SJSA1 (cell line): ENCODE results near the gene MAT2B. TPM values are rescaled to one million over a fixed set of nuclear protein-coding genes. Genes with fewer than 3 reads are reported as not detected.

ENCODE experiments used
- DNase-seq, 2 experiments: peaks; one replicate each; pipeline ENCODE4 v3.0.0-alpha.2; 2015 to 2020; ENCODE audit warnings: low spot score in 2 of 2, low read depth in 1 of 2
- H3K27ac ChIP-seq: fragments of 250-450 bp; sonication (Bioruptor Pico); 2 replicates; pipeline ENCODE4 v1.5.1; 2020; ENCODE audit warnings: mild to moderate bottlenecking, moderate library complexity
- H3K27me3 ChIP-seq: fragments of 250-450 bp; sonication (Bioruptor Pico); replicated peaks from 2 replicates; pipeline ENCODE4 v1.5.1; 2020; ENCODE audit warnings: mild to moderate bottlenecking, moderate library complexity
- H3K36me3 ChIP-seq: fragments of 250-450 bp; sonication (Bioruptor Pico); 2 replicates; pipeline ENCODE4 v1.5.1; 2020; ENCODE audit warnings: mild to moderate bottlenecking
- H3K4me1 ChIP-seq: fragments of 250-450 bp; sonication (Bioruptor Pico); replicated peaks from 2 replicates; pipeline ENCODE4 v1.6.1; 2021; ENCODE audit warnings: mild to moderate bottlenecking
- H3K4me3 ChIP-seq: fragments of 250-450 bp; sonication (Bioruptor Pico); 2 replicates; pipeline ENCODE4 v1.5.1; 2020; ENCODE audit warnings: mild to moderate bottlenecking
- H3K9me3 ChIP-seq: fragments of 250-450 bp; sonication (Bioruptor Pico); replicated peaks from 2 replicates; pipeline ENCODE4 v1.5.1; 2020; ENCODE audit warnings: mild to moderate bottlenecking
- total RNA-seq: library from RNA; depleted of rRNA; stranded (reverse); fragments of >200 nt; shearing (Covaris generic); gene quantifications from 2 replicates; pipeline ENCODE4 v1.2.3, GENCODE V29; 2014; rRNA removed

The MAT2B gene
- total RNA-seq, result 64.7 and 97.6 TPM in 2 replicates

GRCh38 chr5:163505368-163506094, at the start of gene MAT2B:
Gene MAT2B (plus strand): TSS chr5:163505619. CDS start chr5:163505687, 68 bp downstream.
- Histone ChIP-seq H3K4me3 (peak within 1 kb of the TSS; percentile 68), H3K27me3 (no peaks in the 10 kb centered on the region), H3K4me1 (peaks cover 11% of the 10 kb centered on the region), H3K27ac (peak within 1 kb of the TSS; percentile 79), H3K9me3 (no peaks in the 10 kb centered on the region), H3K36me3 (no peaks in the 10 kb centered on the region)
- DNase-seq, result peak; percentile 98 to 99

DNA sequence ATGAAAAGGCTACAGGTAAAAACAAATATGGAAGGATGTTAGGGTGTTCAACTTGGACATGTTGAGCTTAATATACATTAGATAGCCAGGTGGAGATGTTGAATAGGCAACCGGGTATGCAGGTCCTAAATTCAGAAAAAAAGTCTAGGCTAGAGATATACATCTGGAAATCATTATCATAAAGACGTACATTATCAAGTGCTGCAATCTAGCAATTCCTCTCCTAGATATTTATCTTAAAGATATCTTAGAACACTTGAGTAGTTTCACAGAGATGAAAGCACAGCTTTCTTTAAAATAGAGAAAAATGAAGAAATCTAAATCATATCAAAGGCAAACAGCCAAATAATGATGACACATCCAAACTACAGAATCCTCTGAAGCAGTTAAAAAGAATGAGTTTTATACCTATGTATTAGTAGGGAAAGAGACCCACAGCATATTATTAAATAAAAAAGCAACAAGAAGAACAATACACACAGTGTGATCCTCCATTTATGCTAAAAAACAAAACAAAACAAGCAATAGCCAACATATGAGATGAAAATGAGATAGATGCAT, 49.3 kb upstream of the MAT2B start:
- DNase-seq, result no peak
- Histone ChIP-seq H3K9me3 (no peaks in the 10 kb centered on the region), H3K36me3 (peaks cover 58% of the 10 kb centered on the region), H3K27ac (no peak overlapping the region), H3K4me1 (0 out of 2 replicates have a peak, but pooled peaks cover 4% of the 10 kb centered on the region), H3K4me3 (no peak overlapping the region), H3K27me3 (no peaks in the 10 kb centered on the region)

DNA sequence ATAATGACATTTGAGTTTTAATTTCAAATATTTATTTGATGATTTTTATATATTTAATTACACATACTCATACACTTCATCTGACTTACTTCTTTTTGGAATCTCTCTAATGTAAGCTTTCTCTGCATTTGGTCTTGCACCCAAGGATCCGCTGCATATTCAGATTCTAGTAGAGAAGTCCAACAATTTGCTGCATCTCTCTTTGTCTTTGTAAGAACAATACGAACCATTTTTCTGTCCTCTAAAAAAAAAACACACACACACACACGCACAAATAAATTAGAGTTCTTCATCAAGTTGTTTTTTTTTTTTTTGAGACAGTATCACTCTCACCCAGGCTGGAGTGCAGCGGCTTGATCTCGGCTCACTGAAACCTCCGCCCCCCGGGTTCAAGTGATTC, 48.6 kb upstream of the MAT2B start:
- no peak overlapping the region for H3K27ac ChIP-seq
- H3K9me3 ChIP-seq, result no peaks in the 10 kb centered on the region
- no peaks in the 10 kb centered on the region for H3K27me3 ChIP-seq
- H3K4me3 ChIP-seq, result no peak overlapping the region
- H3K4me1 ChIP-seq, result peaks cover 6% of the 10 kb centered on the region
- no peak for DNase-seq
- H3K36me3 ChIP-seq, result peaks cover 53% of the 10 kb centered on the region

DNA sequence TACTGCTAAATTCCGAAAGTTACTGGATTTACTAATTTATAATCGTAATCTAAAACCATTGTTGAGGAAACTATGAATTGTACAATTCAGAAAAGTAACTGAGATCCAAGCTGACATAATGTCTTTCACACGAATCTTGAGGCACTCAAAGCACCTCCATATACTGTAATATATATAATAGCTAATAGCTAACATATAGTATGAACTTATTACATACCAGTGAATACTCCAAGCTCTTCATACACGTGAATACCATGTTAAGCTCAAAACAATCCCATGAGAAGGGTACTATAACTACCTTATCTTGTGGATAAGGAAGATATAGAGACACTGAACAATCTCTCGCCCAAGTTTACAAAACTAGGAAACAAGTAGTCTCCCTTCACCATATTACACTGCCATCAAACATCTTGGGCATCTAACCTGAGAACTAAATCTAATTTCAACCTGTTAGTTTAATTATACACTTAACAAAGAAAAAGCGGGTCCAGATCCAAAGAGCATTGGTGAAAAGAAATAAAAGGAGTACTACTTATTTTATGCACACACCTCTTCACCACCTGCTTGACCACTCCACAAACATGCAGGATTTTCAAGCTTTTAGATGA, 46.5 kb upstream of the MAT2B start:
- Histone ChIP-seq H3K4me1 (peaks cover 18% of the 10 kb centered on the region), H3K36me3 (peaks cover 36% of the 10 kb centered on the region), H3K27me3 (no peaks in the 10 kb centered on the region), H3K27ac (peak overlapping the region; percentile 99; the same call in 1 of the 2 replicates), H3K9me3 (no peaks in the 10 kb centered on the region), H3K4me3 (peak overlapping the region; percentile 64)
- no peak for DNase-seq

DNA sequence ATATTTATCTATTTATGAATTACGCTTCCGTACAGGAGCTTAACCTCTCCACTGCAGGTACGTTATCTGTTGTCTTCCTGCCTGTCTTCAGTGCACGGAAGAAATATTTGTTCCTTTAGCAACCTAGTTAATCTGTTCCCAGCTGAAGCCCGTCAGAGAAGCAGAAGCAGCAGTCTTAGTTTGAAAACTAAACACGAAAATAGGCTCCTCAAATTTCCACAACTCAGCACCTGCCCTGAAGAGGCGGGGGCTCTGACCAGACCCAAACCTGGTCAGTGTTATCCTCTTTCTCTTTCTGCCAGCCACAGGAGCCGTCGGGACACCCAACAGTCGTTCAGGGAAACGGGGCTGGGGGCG, 46.0 kb upstream of the MAT2B start:
- Histone ChIP-seq H3K27ac (peak overlapping the region; percentile 99), H3K4me3 (peak overlapping the region; percentile 64), H3K9me3 (no peaks in the 10 kb centered on the region), H3K27me3 (no peaks in the 10 kb centered on the region), H3K4me1 (peaks cover 18% of the 10 kb centered on the region), H3K36me3 (peaks cover 38% of the 10 kb centered on the region)
- DNase-seq, result no peak

DNA sequence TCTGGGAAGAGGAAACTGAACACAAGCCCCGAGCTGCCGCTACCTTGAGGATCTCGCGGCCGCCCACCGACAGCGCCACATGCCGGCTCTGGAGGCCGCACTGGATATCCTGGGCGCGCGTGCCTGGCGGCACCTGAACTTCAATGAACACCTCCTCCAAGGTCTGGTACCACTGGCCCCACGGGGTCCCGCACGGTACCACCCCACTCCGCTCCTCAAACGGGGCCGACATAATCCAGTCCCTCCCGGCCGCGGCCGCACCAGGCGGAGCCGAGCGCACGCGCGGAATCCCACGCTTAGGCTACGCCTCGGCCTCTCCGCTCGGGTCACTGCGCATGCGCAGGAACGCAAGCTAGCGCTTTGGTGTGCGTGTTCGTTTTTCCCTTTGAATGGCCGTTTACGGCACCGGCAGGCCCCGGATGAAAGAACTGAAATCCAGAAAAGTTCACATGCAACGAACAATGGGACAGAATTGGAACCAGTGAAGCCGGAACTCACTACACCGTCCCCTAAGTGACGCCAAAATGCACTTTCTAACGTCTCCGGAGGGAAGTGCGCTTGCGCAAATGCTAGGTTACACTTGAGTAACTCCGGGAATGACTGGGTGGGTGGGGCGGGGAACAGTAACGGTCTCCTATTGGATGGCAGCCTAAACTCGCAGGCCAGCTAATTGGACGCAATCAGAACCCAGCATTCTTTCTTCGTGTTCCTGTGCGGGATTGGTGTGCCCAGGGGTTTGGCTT, 45.4 kb upstream of the MAT2B start, which contains the start of gene NUDCD2:
NUDCD2 (minus strand) TSS at position 284 of the 743 bp plus-strand sequence; CDS start at position 232, 52 bp downstream.
- Histone ChIP-seq H3K4me3 (peak within 1 kb of the TSS; percentile 64), H3K9me3 (no peaks in the 10 kb centered on the region), H3K27me3 (no peaks in the 10 kb centered on the region), H3K36me3 (peaks cover 38% of the 10 kb centered on the region), H3K27ac (peak within 1 kb of the TSS; percentile 99), H3K4me1 (peaks cover 18% of the 10 kb centered on the region)
- DNase-seq, result peak; percentile 99

DNA sequence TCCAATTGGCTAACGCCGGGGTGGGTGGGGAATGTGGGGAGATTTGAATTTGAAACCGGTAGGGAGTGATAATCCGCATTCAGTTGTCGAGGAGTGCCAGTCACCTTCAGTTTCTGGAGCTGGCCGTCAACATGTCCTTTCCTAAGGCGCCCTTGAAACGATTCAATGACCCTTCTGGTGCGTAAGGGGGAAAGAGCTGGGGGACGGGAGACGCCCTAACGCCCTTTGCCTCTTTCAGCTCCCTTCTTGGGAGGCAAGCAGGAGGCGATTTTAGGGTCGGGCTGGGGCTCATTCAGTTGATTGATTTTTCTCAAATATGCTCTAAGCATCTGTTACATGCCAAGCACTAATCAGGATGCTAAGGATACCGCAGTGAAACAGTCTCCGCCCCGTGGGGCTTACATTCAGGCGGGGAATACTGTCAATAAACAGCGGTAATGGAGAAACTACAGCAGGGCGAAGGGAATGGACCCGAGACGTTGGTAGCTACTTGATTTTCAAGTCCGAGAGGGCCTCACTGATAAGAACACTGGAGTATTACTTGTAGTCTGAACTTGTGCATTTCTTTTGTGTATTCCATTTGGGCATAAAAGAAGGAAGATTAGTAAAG, 44.8 kb upstream of the MAT2B start, which contains the start of gene HMMR:
HMMR (plus strand) TSS at position 71 of the 610 bp plus-strand sequence; CDS start at position 132, 61 bp downstream.
- Histone ChIP-seq H3K27ac (peak within 1 kb of the TSS; percentile 99), H3K4me1 (peaks cover 18% of the 10 kb centered on the region), H3K36me3 (peaks cover 36% of the 10 kb centered on the region), H3K9me3 (no peaks in the 10 kb centered on the region), H3K4me3 (peak within 1 kb of the TSS; percentile 64), H3K27me3 (no peaks in the 10 kb centered on the region)
- DNase-seq, result no peak

GRCh38 chr5:163463063-163463435, 42.4 kb upstream of the MAT2B start:
- Histone ChIP-seq H3K9me3 (no peaks in the 10 kb centered on the region), H3K27ac (peak overlapping the region; percentile 99), H3K4me3 (no peak overlapping the region), H3K4me1 (peaks cover 18% of the 10 kb centered on the region), H3K27me3 (no peaks in the 10 kb centered on the region), H3K36me3 (peaks cover 47% of the 10 kb centered on the region)
- DNase-seq, result no peak

- H3K4me1 ChIP-seq, result peaks cover 5% of the 10 kb centered on the region
- H3K36me3 ChIP-seq, result peaks cover 79% of the 10 kb centered on the region
- no peak overlapping the region for H3K27ac ChIP-seq
- DNase-seq, result no peak
- no peaks in the 10 kb centered on the region for H3K27me3 ChIP-seq
- no peak overlapping the region for H3K4me3 ChIP-seq
- no peaks in the 10 kb centered on the region for H3K9me3 ChIP-seq
These were observed 37.7 kb upstream of the MAT2B start for GRCh38 chr5:163467682-163468081.

GRCh38 chr5:163473635-163474243, 31.7 kb upstream of the MAT2B start:
- H3K4me1 ChIP-seq, result peaks cover 13% of the 10 kb centered on the region
- no peaks in the 10 kb centered on the region for H3K9me3 ChIP-seq
- no peaks in the 10 kb centered on the region for H3K27me3 ChIP-seq
- DNase-seq, result no peak
- no peak overlapping the region for H3K27ac ChIP-seq
- H3K36me3 ChIP-seq, result peaks cover 93% of the 10 kb centered on the region
- H3K4me3 ChIP-seq, result no peak overlapping the region

DNA sequence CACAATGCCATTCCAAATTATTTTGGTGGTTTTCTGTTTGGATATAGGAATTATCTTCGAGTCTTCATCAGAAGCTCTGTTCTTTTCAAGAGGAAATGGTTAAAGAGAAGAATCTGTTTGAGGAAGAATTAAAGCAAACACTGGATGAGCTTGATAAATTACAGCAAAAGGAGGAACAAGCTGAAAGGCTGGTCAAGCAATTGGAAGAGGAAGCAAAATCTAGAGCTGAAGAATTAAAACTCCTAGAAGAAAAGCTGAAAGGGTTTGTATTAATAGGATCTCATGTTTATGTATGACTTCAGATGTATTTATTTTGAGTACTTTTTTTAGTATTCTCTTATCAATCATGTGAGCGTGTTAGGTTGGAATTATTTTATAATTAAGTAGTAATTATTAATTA, 30.0 kb upstream of the MAT2B start:
- no peak overlapping the region for H3K27ac ChIP-seq
- H3K36me3 ChIP-seq, result peaks cover 95% of the 10 kb centered on the region
- H3K27me3 ChIP-seq, result no peaks in the 10 kb centered on the region
- peaks cover 17% of the 10 kb centered on the region for H3K4me1 ChIP-seq
- no peak overlapping the region for H3K4me3 ChIP-seq
- no peaks in the 10 kb centered on the region for H3K9me3 ChIP-seq
- DNase-seq, result no peak

DNA sequence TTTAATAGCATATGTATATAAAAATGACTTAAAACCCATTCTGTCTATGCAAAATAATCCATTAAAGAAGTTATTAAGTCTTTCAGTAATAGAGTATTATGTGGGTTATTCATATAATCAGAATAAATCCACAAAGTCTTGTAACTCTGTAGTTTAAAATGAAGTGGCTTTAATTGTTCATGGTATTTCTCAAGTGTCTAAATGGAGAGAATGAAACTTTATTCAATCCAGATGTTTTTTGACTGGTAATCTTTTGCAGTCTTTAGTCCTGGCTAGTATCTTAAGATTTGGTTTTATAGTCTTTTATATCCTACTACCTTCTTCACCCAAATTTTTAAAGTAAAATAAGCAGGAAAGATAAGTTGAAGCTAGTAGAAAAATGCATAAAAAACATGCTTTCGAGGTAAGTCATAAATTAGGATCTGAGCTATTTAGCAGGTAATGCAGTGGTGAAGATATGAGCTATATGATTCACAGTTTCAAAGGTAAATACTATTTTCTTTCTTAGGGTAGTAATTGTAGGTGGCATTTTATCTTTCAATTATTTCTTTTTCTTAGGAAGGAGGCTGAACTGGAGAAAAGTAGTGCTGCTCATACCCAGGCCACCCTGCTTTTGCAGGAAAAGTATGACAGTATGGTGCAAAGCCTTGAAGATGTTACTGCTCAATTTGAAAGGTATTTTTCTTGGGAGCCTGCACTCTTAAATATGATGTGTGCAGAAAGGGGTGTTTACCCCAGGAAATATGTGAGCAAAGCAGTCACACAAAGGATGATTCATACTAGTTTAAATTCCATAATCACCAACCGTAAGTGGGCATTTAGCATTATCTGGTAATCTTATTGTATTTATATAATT, 27.1 kb upstream of the MAT2B start:
- Histone ChIP-seq H3K4me3 (no peak overlapping the region), H3K9me3 (no peaks in the 10 kb centered on the region), H3K27me3 (no peaks in the 10 kb centered on the region), H3K27ac (peak overlapping the region; percentile 73), H3K4me1 (peaks cover 17% of the 10 kb centered on the region), H3K36me3 (peaks cover 86% of the 10 kb centered on the region)
- peak in 1 of 2 experiments; percentile 35 for DNase-seq
